CD4-positive, alpha-beta T cell treated with Interleukin-6 for 4 hours (primary cell): ENCODE results near the gene OTOG.
"Not testable (repeated sequence)": the region's sequence is repeated elsewhere in the genome, so short reads cannot be mapped to it uniquely, and the experiment has no call there.

Source experiments
- DNase-seq: peaks from one replicate; pipeline ENCODE4 v3.0.0-alpha.2; 2020; ENCODE audit warnings: mixed read lengths

The OTOG gene

GRCh38 chr11:17607591-17608570 is 60.8 kb downstream of the OTOG start:
- DNase-seq: no peak

GRCh38 chr11:17608821-17609220 is 61.8 kb downstream of the OTOG start:
- DNase-seq: no peak

- DNase-seq: no peak
Observed at GRCh38 chr11:17609291-17610084, 62.4 kb downstream of the OTOG start.

GRCh38 chr11:17610085-17610894 is 63.2 kb downstream of the OTOG start:
- no peak for DNase-seq

- no peak for DNase-seq
Observed at GRCh38 chr11:17611049-17611448, 64.0 kb downstream of the OTOG start.

GRCh38 chr11:17611503-17612220 is 64.6 kb downstream of the OTOG start:
- DNase-seq: no peak

GRCh38 chr11:17612221-17613188 is 65.4 kb downstream of the OTOG start:
- DNase-seq: no peak

GRCh38 chr11:17613428-17613962 is 66.4 kb downstream of the OTOG start:
- DNase-seq: no peak

GRCh38 chr11:17613983-17614382 is 66.9 kb downstream of the OTOG start:
- no peak for DNase-seq

- DNase-seq: not testable (repeated sequence)
Observed at GRCh38 chr11:17622711-17623110, 75.7 kb downstream of the OTOG start.

- no peak for DNase-seq
Observed at GRCh38 chr11:17629113-17629512, 82.1 kb downstream of the OTOG start.

- DNase-seq: no peak
Observed at GRCh38 chr11:17630936-17631335, 83.9 kb downstream of the OTOG start.

- DNase-seq: no peak
Observed at GRCh38 chr11:17631702-17632365, 84.8 kb downstream of the OTOG start.

GRCh38 chr11:17633279-17633986 is 86.4 kb downstream of the OTOG start:
- no peak for DNase-seq

GRCh38 chr11:17633987-17634775 is 87.1 kb downstream of the OTOG start:
- no peak for DNase-seq

GRCh38 chr11:17634776-17635550 is 87.9 kb downstream of the OTOG start:
- no peak for DNase-seq

GRCh38 chr11:17635551-17635938 is 88.5 kb downstream of the OTOG start:
- DNase-seq: no peak

GRCh38 chr11:17636721-17637120 is 89.7 kb downstream of the OTOG start:
- DNase-seq: no peak
